SK-N-SH treated with all-trans-retinoic acid at 6 μM for 48 hours (cell line): ENCODE results near the gene SMYD2.

ENCODE experiments used
- BACH2 ChIP-seq: fragments of 250-450 bp; sonication (Bioruptor Pico); IDR thresholded peaks from 2 replicates; pipeline ENCODE4 v1.9.0; 2021; ENCODE audit warnings: mild to moderate bottlenecking, borderline replicate concordance
- CSDC2 ChIP-seq: fragments of 250-450 bp; sonication (Bioruptor Pico); IDR thresholded peaks from 2 replicates; pipeline ENCODE4 v1.5.0; 2020; ENCODE audit warnings: mild to moderate bottlenecking, moderate library complexity
- CSRNP3 ChIP-seq: fragments of 250-450 bp; sonication (Bioruptor Pico); IDR thresholded peaks from 2 replicates; pipeline ENCODE4 v1.5.1; 2021; ENCODE audit warnings: mild to moderate bottlenecking, moderate library complexity
- ESRRG ChIP-seq: fragments of 250-450 bp; sonication (Bioruptor Pico); IDR thresholded peaks from 2 replicates; pipeline ENCODE4 v1.6.1; 2021; ENCODE audit warnings: mild to moderate bottlenecking
- GLIS3 ChIP-seq: fragments of 250-450 bp; sonication (Bioruptor Pico); IDR thresholded peaks from 2 replicates; pipeline ENCODE4 v1.5.0; 2020; ENCODE audit warnings: mild to moderate bottlenecking, moderate library complexity
- RARB ChIP-seq: fragments of 250-450 bp; sonication (Bioruptor Pico); IDR thresholded peaks from 2 replicates; pipeline ENCODE4 v1.8.0; 2021; ENCODE audit warnings: mild to moderate bottlenecking, moderate library complexity
- ZFP3 ChIP-seq: fragments of 250-450 bp; sonication (Bioruptor Pico); IDR thresholded peaks from 2 replicates; pipeline ENCODE4 v1.5.0; 2020; ENCODE audit warnings: mild to moderate bottlenecking, moderate library complexity
- ZNF565 ChIP-seq: fragments of 450-650 bp; formaldehyde crosslinking; conservative IDR thresholded peaks from 2 replicates; pipeline ENCODE4 v1.5.0; 2020; ENCODE audit warnings: low read depth, mild to moderate bottlenecking, moderate library complexity
- TF ChIP-seq, protein P1 (sequence below): fragments of 250-450 bp; sonication (Bioruptor Pico); IDR thresholded peaks from 2 replicates; pipeline ENCODE4 v1.5.1; 2020; ENCODE audit warnings: low read depth, mild to moderate bottlenecking, moderate library complexity
- TF ChIP-seq, protein P2 (sequence below): fragments of 250-450 bp; sonication (Bioruptor Pico); IDR thresholded peaks from 2 replicates; pipeline ENCODE4 v1.8.0; 2020; ENCODE audit warnings: mild to moderate bottlenecking, moderate library complexity, borderline replicate concordance

DNA sequence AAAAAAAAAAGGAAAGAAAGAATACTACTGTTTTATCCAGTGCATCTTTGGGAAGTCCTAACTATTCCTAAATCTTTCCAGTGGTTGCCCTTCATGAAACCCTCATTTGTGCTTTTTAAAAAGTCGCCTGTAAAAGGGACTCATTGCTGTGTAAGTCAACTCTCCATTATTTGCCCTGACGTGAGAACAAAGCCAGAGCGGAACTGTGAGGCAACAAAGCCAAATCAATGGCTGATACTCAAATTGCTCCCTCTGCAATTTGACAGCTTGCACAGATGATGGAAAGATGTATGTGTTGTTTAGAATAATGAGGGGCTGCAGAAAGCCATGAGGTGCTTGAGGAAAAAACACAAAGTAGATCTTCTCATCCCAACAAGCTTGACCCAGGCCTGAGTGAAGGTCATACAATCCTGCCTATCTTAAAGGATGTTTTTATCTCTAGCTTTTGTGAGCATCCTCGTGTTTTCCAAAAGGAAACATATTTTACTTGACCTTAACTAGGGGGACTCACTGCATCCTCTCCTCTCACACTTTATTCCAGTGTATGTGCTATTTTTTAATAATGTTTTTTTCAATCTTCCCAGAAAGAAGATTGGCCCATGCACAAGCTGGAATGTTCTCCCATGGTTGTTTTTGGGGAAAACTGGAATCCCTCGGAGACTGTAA lies 33.4 kb downstream of the SMYD2 start:
- TF ChIP-seq GLIS3 (CRISPR knock-in tag): no peak
- no peak for TF ChIP-seq CSRNP3 (CRISPR knock-in tag)
- TF ChIP-seq RARB (CRISPR knock-in tag): no peak
- TF ChIP-seq ESRRG (CRISPR knock-in tag): no peak
- TF ChIP-seq, protein P1, sequence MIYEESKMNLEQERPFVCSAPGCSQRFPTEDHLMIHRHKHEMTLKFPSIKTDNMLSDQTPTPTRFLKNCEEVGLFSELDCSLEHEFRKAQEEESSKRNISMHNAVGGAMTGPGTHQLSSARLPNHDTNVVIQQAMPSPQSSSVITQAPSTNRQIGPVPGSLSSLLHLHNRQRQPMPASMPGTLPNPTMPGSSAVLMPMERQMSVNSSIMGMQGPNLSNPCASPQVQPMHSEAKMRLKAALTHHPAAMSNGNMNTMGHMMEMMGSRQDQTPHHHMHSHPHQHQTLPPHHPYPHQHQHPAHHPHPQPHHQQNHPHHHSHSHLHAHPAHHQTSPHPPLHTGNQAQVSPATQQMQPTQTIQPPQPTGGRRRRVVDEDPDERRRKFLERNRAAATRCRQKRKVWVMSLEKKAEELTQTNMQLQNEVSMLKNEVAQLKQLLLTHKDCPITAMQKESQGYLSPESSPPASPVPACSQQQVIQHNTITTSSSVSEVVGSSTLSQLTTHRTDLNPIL (CRISPR knock-in tag): no peak
- no peak for TF ChIP-seq ZFP3 (CRISPR knock-in tag)
- TF ChIP-seq, protein P2, sequence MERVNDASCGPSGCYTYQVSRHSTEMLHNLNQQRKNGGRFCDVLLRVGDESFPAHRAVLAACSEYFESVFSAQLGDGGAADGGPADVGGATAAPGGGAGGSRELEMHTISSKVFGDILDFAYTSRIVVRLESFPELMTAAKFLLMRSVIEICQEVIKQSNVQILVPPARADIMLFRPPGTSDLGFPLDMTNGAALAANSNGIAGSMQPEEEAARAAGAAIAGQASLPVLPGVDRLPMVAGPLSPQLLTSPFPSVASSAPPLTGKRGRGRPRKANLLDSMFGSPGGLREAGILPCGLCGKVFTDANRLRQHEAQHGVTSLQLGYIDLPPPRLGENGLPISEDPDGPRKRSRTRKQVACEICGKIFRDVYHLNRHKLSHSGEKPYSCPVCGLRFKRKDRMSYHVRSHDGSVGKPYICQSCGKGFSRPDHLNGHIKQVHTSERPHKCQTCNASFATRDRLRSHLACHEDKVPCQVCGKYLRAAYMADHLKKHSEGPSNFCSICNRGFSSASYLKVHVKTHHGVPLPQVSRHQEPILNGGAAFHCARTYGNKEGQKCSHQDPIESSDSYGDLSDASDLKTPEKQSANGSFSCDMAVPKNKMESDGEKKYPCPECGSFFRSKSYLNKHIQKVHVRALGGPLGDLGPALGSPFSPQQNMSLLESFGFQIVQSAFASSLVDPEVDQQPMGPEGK (CRISPR knock-in tag): no peak
- no peak for TF ChIP-seq CSDC2 (CRISPR knock-in tag)
- no peak for TF ChIP-seq BACH2 (CRISPR knock-in tag)
- TF ChIP-seq ZNF565 (CRISPR knock-in tag): no peak
